Smooth muscle cell of the brain vasculature (primary cell): ENCODE measurements around the gene UGT1A9.
"Not testable (repeated sequence)": the region's sequence is repeated elsewhere in the genome, so short reads cannot be mapped to it uniquely, and the experiment has no call there.

Experiments
- DNase-seq: peaks from one replicate; pipeline ENCODE4 v3.0.0-alpha.2; 2012; ENCODE audit warnings: low read depth, low spot score

Gene UGT1A9

DNA sequence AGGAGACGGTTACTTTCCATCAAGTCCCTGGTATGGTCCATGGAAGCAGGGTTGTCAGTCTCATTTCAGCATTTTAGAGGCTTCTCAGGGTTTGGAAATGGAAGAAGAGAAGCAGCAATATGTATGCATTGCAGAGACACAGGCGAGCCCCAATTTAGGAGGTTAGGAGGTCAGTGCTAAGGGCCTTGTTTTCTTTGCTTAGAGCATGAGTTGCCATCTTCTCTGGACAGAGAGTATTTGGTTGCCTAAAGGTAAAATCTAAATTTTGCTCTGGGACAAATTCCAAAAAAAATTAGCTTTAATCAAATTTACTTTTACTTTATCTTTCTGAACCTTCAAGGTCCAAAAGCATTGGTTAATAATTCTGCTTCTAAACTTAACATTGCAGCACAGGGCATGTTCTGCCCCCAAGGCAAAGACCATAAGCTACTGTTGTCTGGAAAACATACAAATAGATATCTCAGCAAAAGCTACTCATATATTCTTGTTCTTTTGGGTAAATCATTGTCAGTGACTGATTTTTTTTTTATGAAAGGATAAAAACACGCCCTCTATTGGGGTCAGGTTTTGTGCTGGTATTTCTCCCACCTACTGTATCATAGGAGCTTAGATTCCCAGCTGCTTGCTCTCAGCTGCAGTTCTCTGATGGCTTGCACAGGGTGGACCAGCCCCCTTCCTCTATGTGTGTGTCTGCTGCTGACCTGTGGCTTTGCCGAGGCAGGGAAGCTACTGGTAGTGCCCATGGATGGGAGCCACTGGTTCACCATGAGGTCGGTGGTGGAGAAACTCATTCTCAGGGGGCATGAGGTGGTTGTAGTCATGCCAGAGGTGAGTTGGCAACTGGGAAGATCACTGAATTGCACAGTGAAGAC, at the start of gene UGT1A9:
TSS of gene UGT1A9 (plus strand) at position 609 of the 872 bp plus-strand sequence. CDS start at position 646, 37 bp downstream.
- no peak for DNase-seq

DNA sequence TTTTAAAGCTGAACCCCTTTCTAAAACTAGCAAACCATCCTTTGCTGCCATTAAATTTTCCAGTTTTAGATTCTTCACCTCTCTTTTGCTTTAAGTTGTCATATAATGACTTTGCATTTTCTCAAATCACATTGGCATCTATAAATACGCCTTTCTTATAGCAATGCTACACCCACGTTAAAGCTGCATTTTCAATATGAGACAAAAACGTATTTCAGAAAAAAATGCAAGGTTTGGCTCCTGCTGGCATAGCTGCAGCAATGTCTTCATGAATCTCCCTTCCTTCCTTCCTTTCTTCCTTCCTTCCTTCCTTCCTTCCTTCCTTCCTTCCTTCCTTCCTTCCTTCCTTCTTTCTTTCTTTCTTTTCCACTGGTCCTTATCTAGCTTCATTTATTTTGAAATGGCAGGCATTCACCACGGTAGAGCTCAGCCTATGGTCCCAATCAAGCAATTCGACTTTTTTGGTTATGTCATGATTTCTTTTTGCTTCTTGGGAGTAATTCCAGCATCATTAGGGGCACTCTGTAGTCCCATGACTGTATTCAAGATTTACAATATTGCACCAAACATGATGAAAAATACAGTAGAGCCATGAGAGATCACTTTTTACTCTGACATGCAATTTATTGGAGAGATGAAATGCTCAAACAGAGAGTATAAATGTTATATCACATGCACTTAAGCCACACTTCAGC, 44.2 kb upstream of the UGT1A9 start:
- no peak for DNase-seq

DNA sequence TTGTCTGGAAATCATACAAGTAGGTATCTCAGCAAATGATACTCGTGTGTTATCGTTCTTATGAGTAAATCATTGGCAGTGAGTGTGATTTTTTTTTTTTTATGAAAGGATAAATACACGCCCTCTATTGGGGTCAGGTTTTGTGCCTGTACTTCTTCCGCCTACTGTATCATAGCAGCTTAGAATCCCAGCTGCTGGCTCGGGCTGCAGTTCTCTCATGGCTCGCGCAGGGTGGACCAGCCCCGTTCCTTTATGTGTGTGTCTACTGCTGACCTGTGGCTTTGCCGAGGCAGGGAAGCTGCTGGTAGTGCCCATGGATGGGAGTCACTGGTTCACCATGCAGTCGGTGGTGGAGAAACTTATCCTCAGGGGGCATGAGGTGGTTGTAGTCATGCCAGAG, 35.4 kb upstream of the UGT1A9 start, which contains the start of gene UGT1A10:
TSS of gene UGT1A10 (plus strand) at position 143 of the 400 bp plus-strand sequence. CDS start at position 218, 75 bp downstream.
- DNase-seq = not testable (repeated sequence)

DNA sequence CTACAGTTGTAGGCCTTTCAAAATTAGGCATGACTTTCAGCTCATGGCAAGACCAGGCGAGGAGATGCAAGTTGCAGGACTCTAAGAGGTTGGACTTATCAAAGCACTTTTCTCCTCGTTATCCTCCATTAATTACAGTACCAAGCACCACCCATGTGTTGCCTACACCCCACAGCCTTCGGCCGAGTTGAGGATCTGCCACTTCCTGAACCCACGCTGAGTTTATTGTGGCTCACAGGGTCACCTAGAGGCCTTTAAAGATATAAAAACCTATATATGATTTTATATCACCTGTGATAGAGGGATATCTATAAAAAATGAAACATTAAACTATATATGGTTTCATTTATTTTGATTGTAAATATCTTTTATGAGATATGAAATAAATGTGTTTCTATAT, 32.9 kb upstream of the UGT1A9 start:
- no peak for DNase-seq

DNA sequence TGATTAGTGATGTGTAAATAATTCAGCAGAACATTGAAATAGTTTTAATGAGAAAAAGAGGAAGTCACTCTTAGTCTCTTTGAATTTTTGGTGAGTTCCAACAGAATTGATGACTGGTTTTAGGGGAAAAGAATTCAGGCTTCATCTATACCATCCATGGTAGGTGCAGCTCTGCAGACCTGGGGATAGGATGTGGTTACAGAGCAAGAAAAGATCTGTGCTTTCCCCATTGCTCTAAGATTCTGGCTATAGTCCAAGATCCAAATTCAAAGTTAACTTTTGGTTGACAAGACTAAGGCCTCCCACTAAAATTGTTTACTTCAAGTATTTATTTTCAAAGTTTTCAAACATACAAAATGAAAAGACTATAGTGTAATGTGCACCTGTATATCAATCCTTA, 31.8 kb upstream of the UGT1A9 start:
- DNase-seq = no peak

DNA sequence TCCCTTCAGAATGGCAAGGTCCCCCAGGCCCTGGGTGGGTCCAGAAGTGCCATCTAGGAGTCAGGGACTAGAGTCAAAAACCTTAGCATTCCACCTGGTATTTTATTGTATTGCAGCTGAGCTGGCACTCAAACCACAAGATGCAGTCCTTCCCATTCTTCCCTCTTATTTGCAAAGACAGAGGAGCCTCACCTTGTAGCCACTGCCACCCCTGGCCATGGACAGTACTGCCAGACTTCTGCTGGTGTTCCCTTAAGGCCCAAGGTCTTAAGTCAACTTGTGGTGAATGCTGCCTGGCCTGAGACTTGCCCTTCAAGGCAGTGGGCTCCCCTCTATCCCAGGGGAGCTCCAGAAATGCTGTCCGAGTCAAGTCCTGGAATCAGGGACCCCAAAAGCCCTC, 28.6 kb upstream of the UGT1A9 start:
- no peak for DNase-seq

DNA sequence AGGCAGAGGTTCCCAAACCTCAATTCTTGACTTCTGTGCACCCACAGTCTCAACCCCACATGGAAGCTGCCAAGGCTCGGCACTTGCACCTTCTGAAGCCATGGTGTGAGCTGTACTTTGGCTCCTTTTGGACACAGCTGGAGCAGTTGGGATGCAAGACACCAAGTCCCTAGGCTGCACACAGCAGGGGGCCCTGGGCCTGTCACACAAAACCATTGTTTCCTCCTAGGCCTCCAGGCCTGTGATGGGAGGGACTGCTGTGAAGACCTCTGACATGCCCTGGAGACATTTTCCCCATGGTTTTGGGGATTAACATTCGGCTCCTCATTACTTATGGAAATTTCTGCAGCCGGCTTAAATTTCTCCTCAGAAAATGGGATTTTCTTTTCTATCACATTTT, 25.7 kb upstream of the UGT1A9 start:
- not testable (repeated sequence) for DNase-seq

DNA sequence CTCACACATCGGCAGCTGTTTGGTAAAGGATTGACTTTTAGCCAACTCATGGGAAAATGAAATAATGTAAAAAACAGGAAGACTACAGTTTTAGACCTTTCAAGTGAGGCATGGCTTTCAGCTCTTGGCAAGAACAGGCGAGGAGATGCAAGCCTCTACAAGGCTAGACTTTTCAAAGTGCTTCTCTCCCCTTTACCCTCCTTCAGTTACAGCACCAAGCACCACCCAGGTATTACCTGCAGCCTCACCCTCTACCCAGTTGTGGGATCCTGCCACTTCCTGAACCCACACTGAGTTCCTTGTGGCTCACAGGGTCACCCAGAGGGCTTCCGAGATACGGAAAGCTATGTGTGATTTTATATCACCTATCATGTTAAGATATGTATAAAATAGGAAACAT, 20.7 kb upstream of the UGT1A9 start:
- DNase-seq = no peak

DNA sequence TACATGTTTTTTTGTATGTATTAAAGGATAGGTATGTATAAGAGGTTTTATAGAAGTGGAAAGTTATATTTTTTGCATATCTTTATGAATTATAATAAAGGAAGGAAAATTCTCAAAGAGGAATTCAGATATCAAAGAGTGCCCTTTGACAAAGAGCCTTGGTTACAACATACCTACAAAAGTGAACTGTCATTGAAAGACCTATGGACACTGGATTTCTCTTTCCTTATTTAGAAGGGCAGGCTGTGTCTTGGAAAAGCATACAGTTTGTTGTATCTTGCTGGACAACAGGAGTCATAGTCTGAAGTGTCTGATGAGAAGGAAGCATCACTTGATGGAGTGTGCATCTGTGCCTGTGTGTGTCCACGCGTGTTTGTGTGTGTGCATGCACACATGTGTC, 20.3 kb upstream of the UGT1A9 start:
- DNase-seq = no peak

DNA sequence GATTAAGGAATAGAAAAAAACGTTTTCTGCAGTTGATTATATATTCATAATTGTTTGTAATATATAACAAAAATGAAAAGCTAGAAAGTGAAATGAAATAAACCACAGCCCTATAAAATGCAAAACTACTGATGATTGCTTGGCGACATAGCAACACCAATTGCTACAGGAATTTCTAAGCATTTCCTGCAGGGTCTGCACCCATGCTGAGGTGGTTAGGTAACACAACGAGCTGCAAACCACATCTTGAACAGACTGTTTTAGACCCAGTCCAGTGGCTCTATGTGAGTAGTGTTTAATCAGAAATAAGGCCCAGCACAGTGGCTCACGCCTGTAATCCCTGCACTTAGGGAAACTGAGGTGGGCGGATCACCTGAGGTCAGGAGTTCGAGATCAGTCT, 17.2 kb upstream of the UGT1A9 start:
- no peak for DNase-seq

DNA sequence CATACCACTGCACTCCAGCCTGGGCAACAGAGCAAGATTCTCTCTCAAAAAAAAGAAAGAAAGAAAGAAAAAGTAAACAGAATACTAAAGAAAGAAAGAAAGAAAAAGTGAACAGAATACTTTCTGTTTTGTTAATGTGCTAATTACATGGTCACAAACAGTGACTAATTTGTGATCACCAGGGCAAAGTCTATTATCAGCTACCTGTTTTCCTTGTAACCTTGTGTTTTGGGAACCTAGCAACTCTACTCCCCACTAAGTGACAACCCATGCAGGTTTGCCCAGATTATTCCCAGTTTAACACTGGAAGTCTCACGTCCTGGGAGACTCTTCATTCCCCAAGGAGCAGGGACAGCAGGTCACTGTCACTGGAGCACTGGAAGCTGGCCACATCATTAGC, 16.7 kb upstream of the UGT1A9 start:
- no peak for DNase-seq

DNA sequence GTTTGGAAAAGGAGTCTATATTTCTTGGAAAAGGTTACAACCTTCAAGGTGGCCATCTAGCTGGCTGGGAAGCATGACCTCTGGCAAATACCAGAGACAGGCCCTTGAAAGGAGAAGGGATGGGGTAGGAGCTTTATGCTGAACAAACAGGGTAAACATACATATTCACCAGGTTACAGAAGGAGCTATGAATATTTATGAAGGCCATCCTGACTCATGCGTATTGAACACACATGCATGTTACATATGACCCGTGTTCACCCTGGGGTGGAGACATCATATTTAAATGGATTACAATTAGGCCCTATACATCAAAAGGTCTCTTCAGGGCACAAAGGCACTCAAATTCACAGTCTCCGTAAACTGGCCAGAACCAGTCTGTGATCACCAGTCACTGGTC, 15.8 kb upstream of the UGT1A9 start:
- DNase-seq = not testable (repeated sequence)

DNA sequence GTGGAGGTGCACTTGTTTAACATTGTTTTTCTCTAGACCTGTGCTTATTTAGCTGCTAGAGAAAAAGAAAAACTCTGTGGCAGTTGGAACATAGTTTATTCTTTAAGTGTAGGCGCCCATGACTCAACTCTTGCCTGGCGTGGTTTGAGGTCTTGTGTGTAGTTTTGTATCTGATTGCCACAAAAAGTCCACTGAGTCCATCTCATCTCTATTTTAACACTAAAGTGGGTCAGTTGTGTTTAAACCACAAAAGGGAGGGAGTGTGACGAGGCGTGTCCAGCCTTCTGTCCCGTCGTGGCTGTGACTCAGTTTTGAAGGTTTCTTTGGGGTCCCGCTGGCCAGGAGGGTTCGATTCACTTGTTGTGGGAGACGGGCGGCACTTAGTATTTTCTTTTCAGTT, 15.3 kb upstream of the UGT1A9 start:
- DNase-seq = no peak

DNA sequence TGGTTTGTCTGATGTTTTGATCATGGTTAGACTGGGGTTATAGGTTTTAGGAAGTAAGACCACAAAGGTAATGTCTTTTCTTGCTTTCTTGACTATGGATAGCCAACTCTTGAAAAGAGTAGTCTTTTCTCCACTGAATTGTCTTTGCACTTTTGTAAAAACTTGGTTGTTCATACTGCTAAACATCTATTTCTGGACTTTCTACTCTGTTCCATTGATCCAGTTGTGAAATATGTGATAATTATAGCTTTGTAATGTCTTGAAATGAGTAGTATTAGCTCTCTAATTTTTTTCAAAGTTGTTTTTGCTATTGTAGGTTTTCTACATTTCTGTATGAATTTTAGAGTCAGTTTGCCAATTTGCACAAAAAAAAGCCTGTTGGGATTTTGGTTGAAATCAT, 13.1 kb upstream of the UGT1A9 start:
- no peak for DNase-seq

DNA sequence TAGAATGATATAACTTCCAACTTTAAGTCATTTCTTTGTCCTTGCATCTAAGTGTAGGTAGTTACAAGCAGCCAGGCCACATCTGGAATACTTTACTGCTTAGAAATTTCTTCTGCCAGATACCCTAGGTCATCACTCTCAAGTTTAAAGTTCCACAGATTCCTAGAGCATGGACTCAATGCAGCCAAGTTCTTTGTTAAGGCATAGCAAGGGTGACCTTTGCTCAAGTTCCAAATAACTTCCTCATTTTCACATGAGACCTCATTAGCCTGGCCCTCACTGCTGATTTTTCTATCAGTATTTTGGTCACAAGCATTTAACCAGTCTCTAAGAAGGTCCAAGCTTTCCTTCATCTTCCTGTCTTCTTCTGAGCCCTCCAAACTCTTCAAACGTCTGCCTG, 7.8 kb upstream of the UGT1A9 start:
- no peak for DNase-seq

DNA sequence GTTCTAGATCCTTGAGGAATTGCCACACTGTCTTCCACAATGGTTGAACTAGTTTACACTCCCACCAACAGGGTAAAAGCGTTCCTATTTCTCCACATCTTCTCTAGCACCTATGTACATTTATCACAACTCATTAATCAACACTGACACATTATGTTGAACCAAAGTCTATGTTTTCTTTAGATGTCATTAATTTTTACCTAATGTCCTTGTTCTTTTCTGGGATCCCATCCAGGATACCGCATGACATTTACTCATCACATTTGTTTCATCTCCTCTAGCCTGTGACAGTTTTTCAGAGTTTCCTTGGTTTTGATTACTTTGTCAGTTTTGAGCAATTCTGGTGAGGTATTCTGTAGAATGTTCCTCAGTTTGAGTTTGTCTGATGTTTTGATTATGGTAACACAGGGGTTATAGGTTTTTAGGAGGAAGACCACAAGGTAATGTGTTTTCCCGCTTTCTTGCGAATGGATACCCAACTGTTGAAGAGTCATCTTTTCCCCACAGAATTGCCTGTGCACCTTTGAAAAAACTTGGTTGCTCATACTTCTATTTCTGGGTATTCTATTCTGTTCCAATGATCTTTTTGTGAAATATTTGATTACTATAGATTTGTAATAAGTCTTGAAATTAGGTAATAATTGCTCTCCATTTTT, 3.0 kb upstream of the UGT1A9 start:
- DNase-seq = no peak

DNA sequence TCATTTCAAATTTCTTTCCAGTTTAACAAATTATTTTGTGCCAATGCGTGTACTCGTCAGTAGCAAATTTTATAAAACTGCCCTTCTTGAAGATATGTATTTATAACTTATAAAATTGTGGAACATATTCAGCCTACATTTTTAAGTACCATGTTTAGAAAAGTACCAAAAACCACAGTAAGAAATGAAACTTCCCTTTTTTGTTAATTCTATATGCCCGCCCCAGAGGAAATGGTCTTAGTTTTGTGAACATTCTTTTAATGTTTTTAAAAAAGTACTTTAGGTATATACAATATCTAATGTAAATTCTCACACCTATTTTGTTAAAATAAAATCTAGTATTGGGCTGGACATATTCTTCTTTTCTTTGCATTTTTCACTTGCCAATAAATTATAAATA, 1.2 kb downstream of the UGT1A9 start:
- DNase-seq = no peak

DNA sequence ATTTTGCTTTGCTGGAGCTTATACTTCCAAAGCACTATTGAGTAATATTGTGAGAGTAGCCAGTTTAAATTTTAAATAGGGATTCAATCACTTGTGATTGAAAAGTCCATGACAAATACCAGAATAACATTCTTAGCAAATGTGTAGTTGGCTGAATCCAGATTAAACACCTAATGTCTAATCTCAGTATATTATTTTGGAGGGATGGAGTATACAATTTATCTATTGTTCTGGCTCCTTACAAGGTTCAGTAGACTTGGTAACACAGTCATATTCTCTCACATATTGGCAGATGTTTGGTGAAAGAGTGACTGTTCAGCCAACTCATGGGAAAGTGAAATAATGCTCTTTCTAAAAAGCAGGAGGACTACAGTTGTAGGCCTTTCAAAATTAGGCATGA, 2.2 kb downstream of the UGT1A9 start:
- DNase-seq = no peak

DNA sequence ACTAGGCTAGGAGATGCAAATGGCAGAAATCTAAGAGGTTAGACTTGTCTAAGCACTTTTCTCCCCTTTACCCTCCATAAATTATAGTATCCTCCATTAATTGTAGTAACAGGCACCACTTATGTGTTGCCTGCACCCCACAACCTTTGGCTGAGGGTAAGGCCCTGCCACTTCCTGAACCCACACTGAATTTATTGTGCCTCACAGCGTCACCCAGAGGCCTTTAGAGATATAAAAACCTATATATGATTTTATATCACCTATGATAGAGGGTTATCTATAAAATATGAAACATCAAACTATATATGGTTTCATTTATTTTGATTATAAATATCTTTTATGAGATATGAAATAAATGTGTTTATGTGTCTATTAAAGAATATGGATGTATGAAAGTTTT, 2.6 kb downstream of the UGT1A9 start:
- no peak for DNase-seq

DNA sequence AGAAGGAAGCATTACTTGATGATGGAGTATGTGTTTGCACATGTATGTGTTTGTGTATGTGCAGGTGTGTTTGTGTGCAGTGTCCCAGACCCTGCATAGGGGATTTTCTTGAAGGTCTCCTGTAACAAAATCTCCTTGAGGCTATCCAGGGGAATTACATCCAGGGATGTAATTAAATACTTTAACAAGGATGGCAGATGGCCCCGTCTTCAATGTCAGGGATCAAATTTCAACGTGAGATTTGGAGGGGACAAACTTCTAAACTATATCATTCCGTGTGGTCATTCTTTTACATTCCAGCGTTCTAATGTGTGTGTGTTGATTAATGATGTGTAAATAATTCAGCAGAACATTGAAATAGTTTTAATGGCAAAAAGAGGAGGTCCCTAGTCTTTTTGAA, 3.3 kb downstream of the UGT1A9 start:
- no peak for DNase-seq

DNA sequence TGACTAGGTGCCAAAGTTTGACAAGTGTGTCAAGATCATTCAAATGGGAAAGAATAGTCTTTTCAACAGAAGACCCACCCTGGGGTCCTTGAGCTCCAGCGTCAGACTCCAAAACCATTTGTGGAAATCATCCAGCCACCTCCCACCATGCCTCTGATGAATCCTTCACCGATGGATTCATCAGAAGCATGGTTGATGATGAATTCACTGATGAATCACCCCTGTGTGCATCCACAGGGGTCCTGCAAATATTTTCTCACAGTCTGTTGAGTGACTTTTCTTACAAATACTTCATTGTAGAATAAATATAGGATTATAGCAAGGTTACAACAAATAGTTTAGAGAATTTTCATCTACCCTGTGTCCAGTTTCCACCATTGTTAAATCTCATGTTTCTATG, 4.3 kb downstream of the UGT1A9 start:
- peak; percentile 9 for DNase-seq

DNA sequence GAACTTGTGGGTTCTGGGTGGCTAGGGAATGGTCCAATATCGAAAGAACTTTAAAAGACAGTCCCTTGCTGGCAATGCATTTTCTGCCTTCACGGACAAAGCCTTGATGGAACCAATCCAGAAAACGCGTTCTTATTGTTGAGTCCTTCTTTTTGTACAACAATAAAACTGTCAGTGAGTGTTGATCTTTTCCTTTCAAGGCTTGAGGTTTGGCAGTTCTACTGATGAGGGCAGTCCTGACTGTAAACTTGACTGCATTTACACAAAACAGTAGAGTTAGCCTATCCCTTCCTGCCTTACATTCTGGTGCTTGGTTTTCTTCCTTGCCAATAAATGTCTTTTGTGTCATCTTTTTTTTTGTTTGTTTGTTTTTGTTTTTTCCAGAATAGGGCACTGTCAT, 7.5 kb downstream of the UGT1A9 start:
- DNase-seq = no peak
